ENCODE results near the gene TRIO.

The TRIO gene

DNA sequence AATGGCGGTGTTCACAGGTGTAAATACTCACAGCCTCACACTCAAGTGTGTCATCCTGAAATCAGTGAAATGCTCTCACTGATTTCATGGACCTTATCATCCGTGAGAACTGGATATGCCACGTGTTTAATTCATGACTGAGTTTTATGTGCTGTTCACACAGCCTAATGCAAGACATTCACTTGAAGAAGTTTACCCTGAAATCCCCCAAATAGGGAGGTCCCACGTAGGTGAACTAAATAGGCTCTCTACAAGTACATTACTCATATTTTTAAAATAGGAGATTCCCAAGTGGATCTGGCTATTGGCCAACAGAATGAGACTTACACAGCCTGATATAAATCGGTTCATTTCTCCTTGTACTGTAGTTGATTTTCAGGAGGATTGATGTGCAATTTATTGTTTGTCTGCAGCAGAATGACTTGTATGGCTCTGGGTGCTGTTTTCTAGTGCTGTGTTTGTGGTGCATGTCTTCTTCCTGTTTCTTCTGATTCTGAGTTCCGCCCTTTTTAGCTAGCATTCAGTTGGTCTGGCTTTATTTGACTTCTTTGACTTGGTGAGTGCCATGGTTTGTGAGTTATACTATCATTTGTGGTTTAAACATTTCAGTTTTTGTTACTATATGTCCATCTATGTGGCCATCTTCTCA is 25.1 kb downstream of the TRIO start:
- DNase-seq = peak; percentile 51

DNA sequence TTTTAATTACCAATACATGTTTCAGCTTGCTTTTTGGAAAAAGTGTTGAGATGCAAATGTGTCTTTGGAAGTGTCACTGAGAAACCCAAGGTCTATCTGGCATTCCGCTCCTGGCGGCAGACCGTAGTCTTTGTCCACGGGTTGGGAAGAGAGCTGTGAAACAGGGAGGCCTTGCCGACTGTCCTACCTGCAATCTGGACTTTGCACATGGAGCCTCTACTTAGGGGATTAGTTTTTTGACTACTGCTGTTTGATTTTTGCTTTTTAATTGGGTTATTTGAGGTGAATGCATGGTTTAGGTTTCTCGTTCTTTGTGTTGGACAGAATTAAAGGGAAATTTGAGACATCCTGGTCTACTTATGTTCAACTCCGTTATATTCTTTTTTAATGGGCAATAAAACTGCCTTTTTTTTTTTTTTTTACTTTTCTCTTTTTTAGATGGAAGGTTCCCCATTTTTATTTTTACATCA is 25.7 kb downstream of the TRIO start:
- DNase-seq = no peak

DNA sequence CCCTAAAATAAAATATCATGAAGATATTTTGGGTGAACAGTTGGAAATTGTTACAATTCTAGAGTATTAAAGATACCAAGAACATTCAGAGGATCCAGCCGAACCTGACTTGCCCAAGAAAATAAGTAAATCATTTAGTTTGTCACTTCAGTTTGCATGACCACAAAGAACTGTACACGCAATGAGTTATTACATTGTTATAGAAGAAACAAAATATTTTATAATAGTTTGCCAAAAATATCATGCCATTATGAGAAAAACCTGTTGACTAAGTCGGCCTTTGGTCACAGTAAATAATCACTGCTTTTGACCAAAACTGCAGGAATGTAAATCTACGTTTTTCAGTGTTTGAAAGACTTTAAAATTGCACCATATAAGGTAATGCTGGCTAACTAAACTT is 27.9 kb downstream of the TRIO start:
- peak; percentile 50 for DNase-seq

DNA sequence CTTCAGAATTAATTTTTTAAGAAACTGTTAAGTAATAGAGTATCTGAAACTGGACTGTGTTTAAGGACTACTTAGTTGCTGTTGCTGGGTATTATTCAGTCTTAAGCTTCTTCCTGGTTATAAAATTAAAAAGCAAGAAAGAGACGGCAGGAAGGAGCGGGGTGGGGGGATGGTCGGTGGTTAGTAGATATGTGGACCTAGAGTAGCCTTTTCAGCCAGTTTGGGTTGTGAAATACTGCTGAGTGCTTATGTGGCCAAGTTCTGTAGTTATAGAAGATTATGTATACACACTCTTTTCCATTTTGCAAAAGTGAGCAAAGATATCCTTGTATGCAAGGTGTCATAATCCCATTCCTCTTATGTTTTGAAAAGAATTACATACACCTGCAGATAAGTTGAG is 28.5 kb downstream of the TRIO start:
- DNase-seq = no peak

DNA sequence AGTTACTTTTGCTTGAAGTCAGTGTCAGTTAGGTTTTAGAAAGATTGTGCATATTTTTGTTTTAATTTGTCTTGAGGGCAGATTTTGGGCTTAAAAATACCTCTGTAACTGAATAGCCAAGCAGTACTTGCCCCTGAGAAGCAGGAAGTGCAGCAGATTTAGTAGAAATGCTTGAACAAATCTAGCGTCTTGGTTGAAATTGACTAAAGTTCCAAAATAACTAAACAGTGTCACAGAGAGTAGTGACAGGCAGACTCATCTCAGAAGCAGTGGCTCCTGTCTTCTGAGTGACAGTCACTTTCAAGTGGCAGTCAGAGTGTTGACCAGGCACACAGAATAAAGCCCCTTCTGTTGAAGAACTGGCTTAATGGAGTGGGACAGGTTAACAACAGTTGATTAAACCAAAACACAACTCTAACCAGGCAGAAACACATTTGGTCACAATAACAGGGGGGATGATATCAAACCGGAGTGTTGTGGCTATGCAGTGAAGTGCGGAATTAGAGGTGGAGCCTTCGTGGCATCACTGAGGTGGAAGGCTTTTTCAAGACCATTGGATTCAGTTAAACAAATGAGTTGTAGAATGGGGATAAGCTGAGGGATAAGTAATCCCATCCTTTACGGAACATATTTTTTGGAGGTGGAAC is 29.1 kb downstream of the TRIO start:
- no peak for DNase-seq

DNA sequence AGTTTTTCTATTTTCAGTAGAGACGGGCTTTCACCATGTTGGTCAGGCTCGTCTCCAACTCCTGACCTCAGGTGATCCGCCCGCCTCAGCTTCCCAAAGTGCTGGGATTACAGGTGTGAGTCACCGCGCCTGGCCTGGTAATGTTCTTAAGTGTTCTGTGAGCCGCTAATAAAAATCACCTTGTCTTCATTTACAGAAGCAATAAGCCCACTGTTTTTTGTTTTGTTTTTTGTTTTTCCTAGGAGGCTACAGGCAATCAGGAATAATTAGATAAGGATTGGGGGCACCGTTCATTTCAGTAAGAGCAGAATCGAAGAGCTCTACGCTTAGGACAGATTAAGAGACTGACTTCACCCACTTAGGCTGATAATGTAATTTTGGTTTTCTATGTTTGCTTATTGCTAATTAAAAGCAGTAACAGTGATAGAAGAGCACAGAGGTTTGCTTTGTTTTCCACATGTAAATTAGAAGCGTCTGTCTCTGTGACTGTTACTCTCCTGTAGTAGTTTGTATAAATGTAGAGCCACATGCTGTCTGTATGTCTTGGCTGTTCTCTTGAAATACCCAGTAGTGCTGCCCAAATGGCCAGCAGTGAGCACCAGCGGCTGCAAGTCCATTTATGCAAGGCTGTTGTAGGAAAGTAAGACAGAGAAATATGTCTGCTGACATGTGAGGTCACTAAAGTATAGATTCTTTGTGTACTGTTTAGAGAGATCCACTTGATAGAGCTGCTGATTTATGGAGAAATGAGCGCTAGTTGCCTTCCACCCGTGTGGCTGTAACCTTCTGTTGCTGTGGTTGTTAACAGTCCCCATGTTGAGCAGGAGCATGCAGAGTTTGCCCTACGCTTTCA is 30.5 kb downstream of the TRIO start:
- no peak for DNase-seq

DNA sequence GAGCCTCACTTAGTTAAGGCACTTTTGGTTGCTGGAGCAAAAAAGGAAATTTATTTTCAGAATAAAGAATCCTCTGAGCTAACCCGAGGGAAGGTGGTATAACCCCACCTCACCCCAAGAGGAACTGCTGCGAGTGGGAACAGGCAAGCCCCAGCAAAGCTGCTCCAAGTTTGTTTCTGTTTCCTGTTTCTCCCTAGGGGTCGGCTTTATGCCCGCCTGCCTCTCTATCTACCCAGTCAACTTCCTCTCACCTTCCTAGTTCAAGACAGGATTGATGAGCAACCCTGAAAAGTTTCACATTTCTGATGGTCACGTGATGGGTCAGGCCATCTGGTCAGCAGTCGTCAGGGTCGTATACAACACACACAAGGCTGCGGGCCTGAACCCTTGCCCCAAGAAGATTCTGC is 31.1 kb downstream of the TRIO start:
- no peak for DNase-seq

DNA sequence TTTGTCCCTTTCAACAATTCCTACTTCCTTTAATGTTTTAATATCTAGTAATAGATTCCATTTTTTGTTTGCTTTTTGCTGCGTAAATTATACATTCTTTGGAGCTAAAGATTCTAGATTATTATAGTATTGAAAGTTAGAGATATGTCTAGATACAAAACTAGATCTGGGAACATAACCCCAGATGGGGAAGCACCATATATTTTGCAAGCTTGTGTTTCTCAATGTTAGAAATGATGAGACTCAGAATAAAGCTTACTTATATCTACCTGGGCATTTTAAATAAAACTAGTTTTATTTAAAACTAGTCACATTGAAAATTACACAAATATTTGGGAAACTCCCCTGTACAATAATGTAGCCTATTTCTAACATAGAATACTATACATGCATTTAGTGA is 32.2 kb downstream of the TRIO start:
- no peak for DNase-seq

DNA sequence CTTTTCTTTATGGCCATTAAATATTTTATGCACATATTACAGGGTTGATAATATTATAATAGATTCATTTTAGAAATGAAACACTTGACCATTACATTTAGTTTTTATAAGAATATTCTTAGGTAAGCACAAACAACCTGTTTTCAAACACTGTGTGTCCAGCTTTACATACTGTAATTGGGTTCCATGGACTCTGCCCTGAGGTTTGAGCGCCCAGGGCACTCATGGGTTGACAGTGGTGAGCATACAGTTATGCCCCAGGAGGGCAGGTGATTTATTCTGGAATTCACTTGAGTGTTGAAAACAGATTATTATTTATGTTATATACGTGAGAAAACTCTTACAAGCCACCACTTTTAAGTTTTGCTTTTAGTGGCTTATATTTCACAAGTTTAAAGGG is 33.7 kb downstream of the TRIO start:
- no peak for DNase-seq

DNA sequence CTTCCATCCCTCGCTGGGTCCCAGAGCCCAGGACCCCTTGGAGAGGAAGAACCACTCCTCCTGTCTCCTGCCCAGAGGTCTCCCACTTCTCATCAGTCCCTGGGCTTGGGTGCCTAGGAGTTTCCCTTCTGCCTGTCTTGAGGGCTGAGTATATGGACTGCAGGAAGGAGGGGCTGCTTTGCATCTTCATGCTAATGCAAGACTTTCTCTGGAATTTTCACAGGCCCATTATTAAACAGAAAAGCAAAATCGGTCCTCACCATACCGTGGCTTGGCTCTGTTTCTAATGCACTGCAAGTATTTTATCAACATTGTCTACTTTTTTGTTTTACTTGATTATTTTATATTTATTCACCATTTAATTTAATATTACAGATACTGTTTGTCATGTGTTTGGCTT is 34.5 kb downstream of the TRIO start:
- DNase-seq = no peak

DNA sequence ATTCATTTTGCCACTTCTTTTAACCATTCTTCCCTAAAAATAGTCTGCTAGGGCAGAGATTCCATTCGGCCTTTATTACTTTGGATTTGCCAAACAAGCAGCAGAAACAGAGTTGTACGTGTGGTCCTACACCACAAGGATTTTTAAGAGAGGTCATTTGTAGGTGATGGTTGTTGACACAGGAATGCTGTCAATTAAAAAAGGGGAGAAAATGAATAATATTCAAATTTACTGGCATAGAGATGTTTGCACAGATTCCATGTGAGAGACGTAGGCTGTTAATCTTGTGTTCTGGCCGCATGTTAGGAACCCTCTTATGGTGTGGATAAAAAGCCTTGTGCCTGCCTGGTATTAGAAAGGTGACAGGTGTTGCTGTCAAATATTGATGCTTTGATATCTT is 34.9 kb downstream of the TRIO start:
- DNase-seq = no peak

DNA sequence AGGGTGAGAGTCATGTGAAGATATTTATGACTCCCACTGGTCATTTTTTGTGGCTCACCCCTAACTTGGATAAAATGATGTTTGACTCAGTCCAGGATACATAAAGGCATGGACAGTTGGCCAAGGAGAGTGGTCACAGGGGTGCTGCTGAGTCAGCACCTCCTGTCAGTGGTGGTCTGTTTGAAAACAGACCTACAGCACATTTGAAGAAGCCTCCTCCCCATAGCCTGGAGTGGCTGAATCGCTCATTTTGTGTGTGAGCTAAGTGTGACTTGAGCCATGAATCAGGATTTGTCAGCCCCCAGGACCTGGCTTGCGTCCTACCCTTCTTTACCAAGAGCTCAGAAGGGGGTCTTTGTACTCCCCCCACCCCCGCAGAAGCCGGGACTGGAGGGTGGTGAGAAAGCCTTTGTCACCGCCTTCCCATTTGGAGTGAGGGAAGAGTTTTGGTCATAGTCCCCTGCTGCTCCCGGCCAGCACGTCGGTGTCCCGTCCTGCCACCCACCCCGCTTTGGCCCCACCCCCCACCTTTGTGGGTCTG is 35.6 kb downstream of the TRIO start:
- peak; percentile 84 for DNase-seq

DNA sequence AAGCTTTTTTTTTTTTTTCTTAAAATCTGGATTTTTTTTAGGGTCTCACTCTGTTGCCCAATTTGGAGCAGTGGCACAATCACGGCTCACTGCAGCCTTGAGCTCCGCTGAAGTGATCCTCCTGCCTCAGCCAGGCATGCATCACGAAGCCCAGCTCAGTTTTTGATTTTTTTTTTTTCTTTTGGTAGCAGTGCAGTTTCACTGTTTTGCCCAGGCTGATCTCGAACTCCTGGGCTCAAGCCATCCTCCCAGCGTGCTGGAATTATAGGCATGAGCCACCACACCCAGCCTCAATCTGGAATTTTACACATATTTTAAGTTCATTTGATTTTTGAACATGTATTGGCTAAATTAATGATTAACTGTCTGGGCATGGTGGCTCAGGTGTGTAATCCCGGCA is 36.3 kb downstream of the TRIO start:
- peak; percentile 65 for DNase-seq

DNA sequence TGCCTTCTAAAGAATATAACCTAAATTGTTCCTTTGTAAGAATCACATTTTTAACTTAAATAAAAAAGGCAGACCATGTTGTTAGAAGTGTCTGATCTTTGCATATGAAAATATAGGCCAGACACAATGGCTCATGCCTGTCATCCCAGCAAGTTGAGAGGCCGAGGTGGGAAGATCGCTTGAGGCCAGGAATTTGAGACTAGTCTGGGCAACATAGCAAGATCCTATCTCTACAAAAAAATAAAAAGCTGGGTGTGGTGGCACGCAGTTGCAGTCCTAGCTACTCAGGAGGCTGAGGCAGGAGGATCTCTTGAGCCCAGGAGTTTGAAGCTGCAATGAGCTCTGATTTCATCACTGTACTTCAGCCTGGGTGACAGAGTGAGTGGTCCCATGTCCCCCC is 37.3 kb downstream of the TRIO start:
- no peak for DNase-seq

DNA sequence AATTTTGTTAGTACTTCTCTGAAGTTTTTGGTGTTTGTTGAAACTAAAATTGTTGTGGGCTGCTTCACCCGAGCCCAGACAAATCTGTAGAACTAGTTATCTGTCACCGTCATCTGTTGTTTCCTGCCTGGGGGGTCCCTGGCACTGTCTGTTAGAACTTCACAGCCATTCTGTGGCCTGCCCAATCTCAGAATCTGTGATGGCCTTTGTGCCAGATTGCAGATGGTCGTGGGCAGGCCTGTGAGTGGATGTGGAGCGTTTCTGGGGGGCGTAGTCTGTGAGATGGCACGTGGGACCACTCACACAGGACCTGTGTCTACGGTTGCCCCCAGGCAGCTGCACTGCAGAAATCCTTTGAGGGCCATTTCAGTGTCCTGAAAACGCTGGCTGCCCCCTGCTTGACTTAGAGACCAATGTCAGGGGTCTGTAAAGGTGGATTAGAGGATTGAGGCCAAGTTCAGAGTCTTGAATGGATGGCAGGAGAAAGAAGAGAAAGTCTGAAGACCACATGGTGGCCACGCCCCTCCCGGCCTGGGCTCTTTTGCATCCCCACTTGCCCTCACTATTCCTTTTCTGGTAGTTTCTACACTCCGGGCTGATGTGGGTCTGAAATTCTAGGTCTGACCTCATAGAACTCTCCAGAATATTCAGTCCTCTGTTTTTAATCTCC is 38.3 kb downstream of the TRIO start:
- DNase-seq = no peak

DNA sequence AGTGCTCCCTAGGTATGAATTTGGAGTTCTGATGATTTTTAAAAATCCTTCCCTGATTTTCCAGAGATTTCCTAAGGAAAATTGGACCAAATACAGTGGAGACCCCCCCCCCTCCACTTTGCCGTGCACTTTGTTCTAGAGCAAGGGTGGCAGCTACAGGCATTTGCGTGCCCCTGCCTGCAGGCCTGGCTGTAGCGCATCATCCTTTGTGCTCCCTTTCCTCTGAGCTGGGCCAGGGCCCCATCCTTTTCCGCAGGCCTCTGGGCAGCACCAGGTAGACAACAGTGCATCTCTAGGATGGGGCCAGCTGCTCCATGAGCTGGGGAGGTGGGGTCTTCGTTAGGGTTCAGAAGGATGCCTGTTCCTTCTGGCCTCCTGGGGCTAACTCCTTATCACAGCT is 39.6 kb downstream of the TRIO start:
- no peak for DNase-seq

DNA sequence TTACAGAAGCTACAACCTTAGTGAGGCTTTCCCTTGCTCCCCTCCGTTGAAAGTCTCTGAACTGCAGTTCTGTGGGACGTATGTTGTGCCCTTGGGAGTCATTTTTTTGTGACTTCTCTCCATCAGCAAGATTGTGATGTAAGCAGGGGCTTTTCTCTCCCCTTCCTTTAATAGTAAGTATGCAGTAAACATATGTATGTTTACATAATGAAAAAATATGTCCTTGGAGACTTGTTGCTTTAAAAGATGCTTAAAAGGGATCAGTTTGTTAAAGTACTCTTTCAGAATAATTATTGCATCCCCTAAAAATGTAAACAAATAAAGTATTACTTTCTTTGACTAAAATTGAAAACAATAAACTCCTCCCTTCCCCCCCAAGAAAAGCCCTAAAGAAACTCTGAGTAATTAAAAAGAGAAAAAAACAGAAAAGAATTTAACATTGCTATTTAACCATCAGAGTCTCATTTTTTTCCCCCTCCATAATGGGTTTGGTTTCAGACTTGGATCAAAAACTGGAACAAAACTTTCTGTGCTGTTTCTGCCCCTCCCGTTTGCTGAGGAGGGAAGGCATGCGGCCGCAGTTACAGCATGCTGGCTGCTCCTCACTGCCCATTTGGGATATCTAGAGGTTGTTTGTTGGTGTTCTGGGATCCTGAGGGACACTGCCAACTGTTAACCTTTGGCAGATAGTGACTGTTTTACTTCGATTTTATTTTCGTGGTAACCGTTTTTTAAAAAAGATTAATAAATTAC is 40.2 kb downstream of the TRIO start:
- DNase-seq = peak; percentile 62

DNA sequence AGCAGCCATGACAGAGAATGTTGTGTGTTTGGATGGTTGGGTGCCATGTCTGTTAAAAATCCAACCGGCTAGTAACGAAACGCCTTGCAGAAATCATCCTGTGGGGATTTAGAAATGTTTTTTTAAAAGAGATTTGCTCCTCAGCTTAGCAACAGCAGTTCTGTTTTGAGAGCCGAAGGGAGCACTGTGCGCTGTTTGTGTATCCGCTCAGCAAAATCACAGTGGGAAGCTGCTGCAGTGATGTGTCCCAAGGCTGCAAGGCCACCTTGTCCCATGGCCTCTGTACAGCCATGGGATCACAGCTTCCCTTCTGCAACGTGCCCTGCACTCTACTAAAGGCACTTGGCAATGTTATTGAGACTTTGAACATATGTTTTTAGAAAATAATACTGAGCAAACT is 40.9 kb downstream of the TRIO start:
- DNase-seq = peak; percentile 60

DNA sequence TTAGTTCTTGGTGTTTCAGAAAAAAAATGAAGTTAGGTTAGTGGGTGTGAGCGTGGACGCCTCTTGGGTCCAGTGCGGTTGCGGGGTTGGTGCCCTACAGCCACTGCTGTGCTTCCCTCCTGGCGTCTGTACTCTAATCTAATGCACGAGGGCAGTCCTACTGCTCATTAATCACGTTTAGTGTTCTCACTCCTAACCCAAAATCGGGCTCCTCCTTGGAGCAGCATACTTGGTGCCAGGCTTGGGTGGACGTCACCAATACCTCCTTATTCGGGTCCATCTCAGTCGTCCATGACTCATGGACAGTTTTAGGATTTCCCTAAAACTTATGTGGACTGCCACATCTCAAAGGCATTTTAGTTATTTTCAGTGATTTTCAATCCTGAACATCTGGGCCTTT is 41.6 kb downstream of the TRIO start:
- peak; percentile 93 for DNase-seq

DNA sequence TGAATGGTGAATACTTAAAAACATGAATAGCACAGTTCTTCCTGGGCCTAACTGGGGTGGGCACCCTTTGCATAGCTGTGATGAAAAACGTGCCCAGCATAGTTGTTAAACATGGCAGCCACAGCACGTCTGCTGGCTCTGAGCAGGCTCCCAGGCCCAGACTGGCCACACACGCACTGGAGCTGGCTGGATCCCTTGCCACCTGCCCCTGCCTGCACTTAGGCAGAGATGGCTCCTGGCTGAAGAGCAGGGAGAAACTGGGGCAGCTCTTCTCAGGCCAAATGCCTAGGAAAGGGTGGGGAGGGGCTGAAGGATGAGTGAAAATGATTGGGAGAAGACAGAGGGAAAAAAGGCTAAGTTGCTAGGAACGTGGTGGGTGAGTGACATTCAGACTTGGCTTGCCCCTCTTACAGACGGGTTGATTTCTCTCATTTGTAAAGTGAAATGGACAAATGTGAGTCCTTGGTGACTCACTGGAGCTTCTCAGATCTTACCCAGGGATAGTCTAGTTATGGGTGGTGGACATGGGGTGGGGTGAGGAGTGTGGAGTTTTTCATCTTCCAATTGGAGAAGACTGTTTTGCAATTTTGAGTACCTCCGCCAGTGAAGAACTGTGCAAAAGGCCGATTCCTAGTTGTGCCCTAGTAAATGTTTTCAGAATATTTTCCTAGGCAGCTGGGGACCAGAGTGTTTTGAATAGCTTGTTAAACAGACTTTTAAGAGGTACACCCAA is 42.4 kb downstream of the TRIO start:
- peak; percentile 94 for DNase-seq
